ENCODE results near the gene ACTL6A. TPM values are rescaled to one million over a fixed set of nuclear protein-coding genes. Genes with fewer than 3 reads are reported as not detected.

The ACTL6A gene
- polyA plus RNA-seq, 1 experiment, result 67.5 TPM

DNA sequence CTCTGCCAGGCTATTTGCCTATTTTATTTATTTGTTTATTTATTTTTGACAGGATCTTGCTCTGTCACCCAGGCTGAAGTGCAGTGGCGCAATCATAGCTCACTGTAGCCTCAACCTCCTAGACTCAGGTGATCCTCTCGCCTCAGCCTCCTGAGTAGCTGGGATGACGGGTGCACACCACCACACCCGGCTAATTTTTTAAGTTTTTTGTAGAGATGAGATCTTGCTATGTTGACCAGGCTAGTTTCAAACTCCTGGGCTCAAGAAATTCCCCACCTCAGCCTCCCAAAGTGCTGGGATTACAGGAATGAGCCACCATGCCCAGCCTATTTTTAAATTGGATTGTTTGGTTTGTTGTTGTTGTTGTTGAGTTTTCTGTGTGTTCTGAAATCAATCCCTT is 47.3 kb downstream of the ACTL6A start:
- Histone ChIP-seq H3K27ac (ENCODE audit: low read depth, low read length) (no peak overlapping the region), H3K9me3 (ENCODE audit: control insufficient read depth, insufficient read depth, low read length) (no peaks in the 10 kb centered on the region), H3K27me3 (ENCODE audit: control insufficient read depth, insufficient read depth, low read length) (no peaks in the 10 kb centered on the region), H3K4me3 (ENCODE audit: low read depth, low read length) (no peak overlapping the region)
- TF ChIP-seq, protein P1, sequence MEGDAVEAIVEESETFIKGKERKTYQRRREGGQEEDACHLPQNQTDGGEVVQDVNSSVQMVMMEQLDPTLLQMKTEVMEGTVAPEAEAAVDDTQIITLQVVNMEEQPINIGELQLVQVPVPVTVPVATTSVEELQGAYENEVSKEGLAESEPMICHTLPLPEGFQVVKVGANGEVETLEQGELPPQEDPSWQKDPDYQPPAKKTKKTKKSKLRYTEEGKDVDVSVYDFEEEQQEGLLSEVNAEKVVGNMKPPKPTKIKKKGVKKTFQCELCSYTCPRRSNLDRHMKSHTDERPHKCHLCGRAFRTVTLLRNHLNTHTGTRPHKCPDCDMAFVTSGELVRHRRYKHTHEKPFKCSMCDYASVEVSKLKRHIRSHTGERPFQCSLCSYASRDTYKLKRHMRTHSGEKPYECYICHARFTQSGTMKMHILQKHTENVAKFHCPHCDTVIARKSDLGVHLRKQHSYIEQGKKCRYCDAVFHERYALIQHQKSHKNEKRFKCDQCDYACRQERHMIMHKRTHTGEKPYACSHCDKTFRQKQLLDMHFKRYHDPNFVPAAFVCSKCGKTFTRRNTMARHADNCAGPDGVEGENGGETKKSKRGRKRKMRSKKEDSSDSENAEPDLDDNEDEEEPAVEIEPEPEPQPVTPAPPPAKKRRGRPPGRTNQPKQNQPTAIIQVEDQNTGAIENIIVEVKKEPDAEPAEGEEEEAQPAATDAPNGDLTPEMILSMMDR (IDR thresholded peaks at IDR 0.05; ENCODE audit: low read depth, low read length), result no peak
- ChIA-PET CTCF (no interaction called here), POLR2A (no interaction called here)
- DNase-seq (ENCODE audit: low read depth, low spot score), result no peak

DNA sequence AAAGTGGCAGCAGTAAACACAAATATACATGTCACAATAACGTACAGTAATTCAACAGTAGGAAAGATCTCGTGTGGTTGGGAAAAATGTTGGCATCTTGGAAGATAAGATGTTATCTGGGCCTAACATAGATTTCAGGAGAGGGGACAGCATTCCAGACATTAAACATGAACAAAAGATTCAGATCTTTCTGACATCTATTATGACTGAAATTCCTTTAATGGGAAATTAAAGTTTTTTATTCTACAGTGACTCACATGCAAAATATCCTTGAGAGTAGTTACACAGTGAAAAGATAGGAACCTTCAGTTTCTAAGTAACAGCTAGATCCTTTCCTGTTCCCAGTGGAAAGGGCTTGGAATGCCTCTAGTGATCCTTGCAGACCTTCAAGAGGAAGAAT is 51.1 kb downstream of the ACTL6A start:
- H3K27me3 ChIP-seq (ENCODE audit: control insufficient read depth, insufficient read depth, low read length), result no peaks in the 10 kb centered on the region
- DNase-seq (ENCODE audit: low read depth, low spot score), result no peak
- TF ChIP-seq, protein P1 (IDR thresholded peaks at IDR 0.05; ENCODE audit: low read depth, low read length), result no peak
- H3K4me3 ChIP-seq (ENCODE audit: low read depth, low read length), result no peak overlapping the region
- no peaks in the 10 kb centered on the region for H3K9me3 ChIP-seq (ENCODE audit: control insufficient read depth, insufficient read depth, low read length)
- H3K27ac ChIP-seq (ENCODE audit: low read depth, low read length), result no peak overlapping the region
- ChIA-PET POLR2A (interaction anchor here (0.8 kb wide), 1 partner anchor 9 kb away, joined by 5 read pairs; the partner anchor contains the start of genes MRPL47 and NDUFB5), CTCF (interaction anchor here (0.6 to 1.0 kb wide), 2 partner anchors 198 to 981 kb away, joined by 3 to 5 read pairs; no protein-coding TSS in a partner anchor)

DNA sequence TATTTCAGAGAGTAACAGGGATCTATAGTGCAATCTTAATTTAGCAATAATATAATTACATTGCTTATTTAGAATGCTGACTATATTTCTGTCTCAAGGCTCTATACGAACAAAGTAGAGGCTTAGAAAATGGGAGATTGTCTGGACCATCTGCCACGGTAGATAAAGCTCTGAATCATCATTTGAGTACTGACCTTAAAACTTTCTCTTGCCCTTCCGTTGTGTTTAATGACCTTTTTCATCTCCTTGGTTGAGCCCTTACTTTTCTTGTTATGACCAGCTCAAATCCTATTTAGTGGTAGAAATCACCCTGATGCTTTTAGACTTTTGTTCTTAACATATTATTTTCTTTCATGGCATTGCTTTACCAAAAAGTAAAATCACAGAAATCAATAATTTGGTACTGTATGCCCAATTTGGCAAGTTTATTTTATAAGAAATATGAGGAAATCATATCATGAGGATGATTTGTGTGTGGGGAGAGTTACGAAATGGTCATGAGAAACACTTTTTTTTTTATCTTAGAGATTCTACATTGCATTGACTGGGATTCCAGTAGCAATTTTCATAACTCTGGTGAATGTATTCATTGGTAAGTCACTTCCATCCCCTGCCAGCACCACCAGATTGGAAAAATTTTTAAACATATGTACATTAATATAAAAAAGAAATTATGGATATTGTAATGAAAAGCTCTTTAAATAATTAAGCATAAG is 52.9 kb downstream of the ACTL6A start:
- H3K27me3 ChIP-seq (ENCODE audit: control insufficient read depth, insufficient read depth, low read length), result no peaks in the 10 kb centered on the region
- ChIA-PET POLR2A (no interaction called here), CTCF (interaction anchor here (0.5 to 1.0 kb wide), 2 partner anchors 34 kb away, joined by 5 to 6 read pairs; no protein-coding TSS in a partner anchor)
- no peak overlapping the region for H3K4me3 ChIP-seq (ENCODE audit: low read depth, low read length)
- no peak overlapping the region for H3K27ac ChIP-seq (ENCODE audit: low read depth, low read length)
- DNase-seq (ENCODE audit: low read depth, low spot score), result no peak
- no peaks in the 10 kb centered on the region for H3K9me3 ChIP-seq (ENCODE audit: control insufficient read depth, insufficient read depth, low read length)
- TF ChIP-seq, protein P1 (IDR thresholded peaks at IDR 0.05; ENCODE audit: low read depth, low read length), result no peak

DNA sequence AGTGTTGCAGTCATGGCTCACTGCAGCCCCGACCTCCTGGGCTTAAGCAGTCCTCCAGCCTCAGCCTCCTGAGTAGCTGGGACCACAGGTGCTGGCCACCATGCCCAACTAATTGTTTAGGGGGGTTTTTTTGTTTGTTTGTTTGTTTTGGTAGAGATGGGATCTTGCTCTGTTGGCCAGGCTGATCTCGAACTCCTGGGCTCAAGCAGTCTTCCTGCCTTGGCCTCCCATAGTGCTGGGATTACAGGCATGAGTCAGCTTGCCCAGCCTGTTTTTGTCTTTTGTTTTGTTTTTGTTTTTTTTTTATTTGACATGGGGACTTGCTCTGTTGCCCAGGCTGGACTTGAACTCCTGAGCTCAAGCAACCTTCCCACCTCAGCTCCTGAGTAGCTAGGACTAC is 59.3 kb downstream of the ACTL6A start:
- CTCF ChIA-PET, result interaction anchor here (1.5 kb wide), 1 partner anchor 27 kb away, joined by 6 read pairs; no protein-coding TSS in a partner anchor

DNA sequence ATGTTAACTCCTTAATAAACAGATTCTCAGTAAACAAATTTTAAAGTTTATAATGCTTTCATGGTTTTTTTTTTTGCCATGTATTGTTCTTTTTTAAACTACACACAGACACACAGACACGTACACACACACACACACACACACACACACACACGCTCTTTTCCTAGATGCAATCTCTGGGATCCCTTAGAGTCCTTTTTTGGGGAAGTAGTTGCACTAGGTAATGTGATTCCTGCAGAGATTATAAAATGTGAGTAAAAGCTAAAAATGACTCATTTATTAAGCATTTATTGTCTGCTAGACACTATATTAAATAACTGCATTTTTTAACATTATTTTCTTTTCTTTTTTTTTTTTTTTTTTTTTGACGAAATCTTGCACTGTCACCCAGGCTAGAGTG is 61.7 kb downstream of the ACTL6A start:
- Histone ChIP-seq H3K9me3 (ENCODE audit: control insufficient read depth, insufficient read depth, low read length) (no peaks in the 10 kb centered on the region), H3K27ac (ENCODE audit: low read depth, low read length) (no peak overlapping the region), H3K27me3 (ENCODE audit: control insufficient read depth, insufficient read depth, low read length) (no peaks in the 10 kb centered on the region), H3K4me3 (ENCODE audit: low read depth, low read length) (no peak overlapping the region)
- ChIA-PET POLR2A (no interaction called here), CTCF (interaction anchor here (0.6 kb wide), 1 partner anchor 183 kb away, joined by 4 read pairs; no protein-coding TSS in a partner anchor)
- TF ChIP-seq, protein P1 (IDR thresholded peaks at IDR 0.05; ENCODE audit: low read depth, low read length), result no peak
- no peak for DNase-seq (ENCODE audit: low read depth, low spot score)

More for the DNA sequence above, 59.3 kb downstream of the ACTL6A start:
- DNase-seq (ENCODE audit: low read depth, low spot score), result no peak
- TF ChIP-seq, protein P1 (IDR thresholded peaks at IDR 0.05; ENCODE audit: low read depth, low read length), result no peak
- H3K27me3 ChIP-seq (ENCODE audit: control insufficient read depth, insufficient read depth, low read length), result no peaks in the 10 kb centered on the region
- POLR2A ChIA-PET, result interaction anchor here (1.0 kb wide), 1 partner anchor 17 kb away, joined by 3 read pairs; the partner anchor contains the start of genes MRPL47 and NDUFB5
- no peak overlapping the region for H3K27ac ChIP-seq (ENCODE audit: low read depth, low read length)
- no peak overlapping the region for H3K4me3 ChIP-seq (ENCODE audit: low read depth, low read length)
- H3K9me3 ChIP-seq (ENCODE audit: control insufficient read depth, insufficient read depth, low read length), result no peaks in the 10 kb centered on the region
